K562 (cell line): ENCODE results near the gene SMARCA4. TPM values are rescaled to one million over a fixed set of nuclear protein-coding genes. Genes with fewer than 3 reads are reported as not detected.

Source experiments
- EGR1 ChIP-seq: fragments of 450-650 bp; conservative IDR thresholded peaks from 2 replicates; pipeline ENCODE4 v1.6.1; 2017; ENCODE audit warnings: mild to moderate bottlenecking
- EP400 ChIP-seq: fragments of 450-650 bp; IDR thresholded peaks from 2 replicates; pipeline ENCODE4 v1.6.1; 2017; ENCODE audit warnings: antibody characterized with exemption, mild to moderate bottlenecking, moderate library complexity
- MCM7 ChIP-seq, 2 experiments: fragments of 450-650 bp; IDR thresholded peaks; 2 replicates each; pipeline ENCODE4 v1.6.1; 2016 to 2018
- MED1 ChIP-seq: sonication (generic); formaldehyde crosslinking; IDR thresholded peaks from 2 replicates; pipeline ENCODE4 v1.8.1; 2023; ENCODE audit warnings: missing genetic modification reagents, borderline replicate concordance
- NCOA6 ChIP-seq: fragments of 450-650 bp; IDR thresholded peaks from 2 replicates; pipeline ENCODE4 v1.6.1; 2017; ENCODE audit warnings: mild to moderate bottlenecking
- NR2F6 ChIP-seq: fragments of 450-650 bp; formaldehyde crosslinking; IDR thresholded peaks from 2 replicates; pipeline ENCODE4 v1.4.0; 2020; ENCODE audit warnings: mild to moderate bottlenecking
- RBM14 ChIP-seq: fragments of 200-400 bp; formaldehyde crosslinking; IDR thresholded peaks from 2 replicates; pipeline ENCODE4 v1.6.1; 2018; ENCODE audit warnings: low read depth, mild to moderate bottlenecking, low read length, moderate library complexity, borderline replicate concordance; ENCODE audit not compliant: insufficient read depth
- RBM17 ChIP-seq: fragments of 200-400 bp; formaldehyde crosslinking; IDR thresholded peaks from 2 replicates; pipeline ENCODE4 v1.6.1; 2017; ENCODE audit warnings: low read depth, mild to moderate bottlenecking, low read length, borderline replicate concordance
- SAP30 ChIP-seq: fragments of 200-600 bp; sonication (generic); IDR thresholded peaks from 2 replicates; pipeline ENCODE4 v1.6.1; 2012; ENCODE audit warnings: borderline replicate concordance, low read depth, mild to moderate bottlenecking, moderate library complexity, low read length, control low read depth, inconsistent platforms; ENCODE audit not compliant: insufficient read depth, poor library complexity, severe bottlenecking
- SFPQ ChIP-seq: fragments of 200-400 bp; formaldehyde crosslinking; IDR thresholded peaks from 2 replicates; pipeline ENCODE4 v1.6.1; 2017; ENCODE audit warnings: mild to moderate bottlenecking, low read depth, low read length, moderate library complexity
- SUPT5H ChIP-seq: fragments of 450-650 bp; IDR thresholded peaks from 2 replicates; pipeline ENCODE4 v1.6.1; 2016
- THAP7 ChIP-seq: fragments of 250-450 bp; sonication (Bioruptor Pico); IDR thresholded peaks from 2 replicates; pipeline ENCODE4 v1.5.0; 2021
- ZBTB11 ChIP-seq, 3 experiments: fragments of 200-800 bp in 1 of 3; fragments of 250-450 bp in 1 of 3; fragments of 450-650 bp in 1 of 3; sonication (Bioruptor Pico) in 1 of 3; sonication (Bioruptor generic) in 1 of 3; formaldehyde crosslinking in 1 of 3; IDR thresholded peaks; 2 replicates each; pipeline versions ENCODE4 v1.6.1 to v1.8.0; 2016 to 2022; ENCODE audit warnings: mild to moderate bottlenecking in 2 of 3, missing genetic modification characterization in 2 of 3, missing compliant biosample characterization in 1 of 3, moderate library complexity in 1 of 3
- ZNF3 ChIP-seq: fragments of 250-450 bp; sonication (Bioruptor Pico); IDR thresholded peaks from 2 replicates; pipeline ENCODE4 v1.5.0; 2021; ENCODE audit warnings: mild to moderate bottlenecking, moderate library complexity
- polyA plus RNA-seq, 8 experiments: library from polyadenylated mRNA; depleted of rRNA in 4 of 8; stranded (reverse) in 5 of 8; unstranded in 3 of 8; fragments of >200 nt; fragmentation: Nextera tagmentation in 2 of 8; fragmentation: Illumina TruSeq in 1 of 8; extraction: Ambion mirVana in 2 of 8; extraction: Trizol in 1 of 8; gene quantifications; 2 replicates each; pipeline versions ENCODE4 v1.2.1 to v1.2.3, GENCODE V29; 2011 to 2014; ENCODE audit warnings: inconsistent platforms in 1 of 8, missing spikeins in 1 of 8
- total RNA-seq, 7 experiments: library from RNA; depleted of rRNA in 6 of 7; stranded (reverse); fragments of >200 nt in 6 of 7; fragmentation: Illumina TruSeq in 2 of 7; extraction: Trizol in 2 of 7; gene quantifications; 2 replicates each; pipeline versions ENCODE4 v1.2.1 to v1.2.3, GENCODE V29; 2011 to 2021; ENCODE audit warnings: low replicate concordance in 1 of 7
- TF ChIP-seq, protein P1 (sequence below): fragments of 450-650 bp; formaldehyde crosslinking; IDR thresholded peaks from 2 replicates; pipeline ENCODE4 v1.4.0; 2020; ENCODE audit warnings: mild to moderate bottlenecking, mixed read lengths
- TF ChIP-seq, protein P2 (sequence below): fragments of 150-350 bp; conservative IDR thresholded peaks from 2 replicates; pipeline ENCODE4 v1.6.1; 2014; ENCODE audit warnings: low read length

SMARCA4 gene
- total and polyA plus RNA-seq, 9 of the 15 experiments (the other 6 are each of a cell fraction or from before 2014, with no cell fraction given), result 19.3 to 207 (median 52.1) TPM

DNA sequence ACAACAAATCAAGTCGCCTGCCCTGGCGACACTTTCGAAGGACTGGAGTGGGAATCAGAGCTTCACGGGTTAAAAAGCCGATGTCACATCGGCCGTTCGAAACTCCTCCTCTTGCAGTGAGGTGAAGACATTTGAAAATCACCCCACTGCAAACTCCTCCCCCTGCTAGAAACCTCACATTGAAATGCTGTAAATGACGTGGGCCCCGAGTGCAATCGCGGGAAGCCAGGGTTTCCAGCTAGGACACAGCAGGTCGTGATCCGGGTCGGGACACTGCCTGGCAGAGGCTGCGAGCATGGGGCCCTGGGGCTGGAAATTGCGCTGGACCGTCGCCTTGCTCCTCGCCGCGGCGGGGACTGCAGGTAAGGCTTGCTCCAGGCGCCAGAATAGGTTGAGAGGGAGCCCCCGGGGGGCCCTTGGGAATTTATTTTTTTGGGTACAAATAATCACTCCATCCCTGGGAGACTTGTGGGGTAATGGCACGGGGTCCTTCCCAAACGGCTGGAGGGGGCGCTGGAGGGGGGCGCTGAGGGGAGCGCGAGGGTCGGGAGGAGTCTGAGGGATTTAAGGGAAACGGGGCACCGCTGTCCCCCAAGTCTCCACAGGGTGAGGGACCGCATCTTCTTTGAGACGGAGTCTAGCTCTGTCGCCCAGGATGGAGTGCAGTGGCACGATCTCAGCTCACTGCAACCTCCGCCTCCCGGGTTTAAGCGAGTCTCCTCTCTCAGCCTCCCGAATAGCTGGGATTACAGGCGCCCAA lies 128.6 kb downstream of the SMARCA4 start, which contains the start of gene LDLR (continued):
- TF ChIP-seq SFPQ (no peak), EP400 (peak; percentile 69), EGR1 (no peak), SUPT5H (peak; percentile 97), THAP7 (no peak), MCM7 (IDR thresholded peaks at IDR 0.05) (no peak), NCOA6 (no peak), RBM17 (no peak), MED1 (CRISPR knock-in tag) (no peak), SAP30 (no peak), ZBTB11 (CRISPR knock-in tag; IDR thresholded peaks at IDR 0.05) (peak in 1 of 3 experiments; percentile 64; a peak in 1 of 6 replicates), NR2F6 (CRISPR knock-in tag) (no peak), ZNF3 (CRISPR knock-in tag) (no peak), RBM14 (no peak)
- TF ChIP-seq, protein P1, sequence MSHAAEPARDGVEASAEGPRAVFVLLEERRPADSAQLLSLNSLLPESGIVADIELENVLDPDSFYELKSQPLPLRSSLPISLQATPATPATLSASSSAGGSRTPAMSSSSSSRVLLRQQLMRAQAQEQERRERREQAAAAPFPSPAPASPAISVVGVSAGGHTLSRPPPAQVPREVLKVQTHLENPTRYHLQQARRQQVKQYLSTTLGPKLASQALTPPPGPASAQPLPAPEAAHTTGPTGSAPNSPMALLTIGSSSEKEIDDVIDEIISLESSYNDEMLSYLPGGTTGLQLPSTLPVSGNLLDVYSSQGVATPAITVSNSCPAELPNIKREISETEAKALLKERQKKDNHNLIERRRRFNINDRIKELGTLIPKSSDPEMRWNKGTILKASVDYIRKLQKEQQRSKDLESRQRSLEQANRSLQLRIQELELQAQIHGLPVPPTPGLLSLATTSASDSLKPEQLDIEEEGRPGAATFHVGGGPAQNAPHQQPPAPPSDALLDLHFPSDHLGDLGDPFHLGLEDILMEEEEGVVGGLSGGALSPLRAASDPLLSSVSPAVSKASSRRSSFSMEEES (CRISPR knock-in tag), result no peak
- TF ChIP-seq, protein P2, sequence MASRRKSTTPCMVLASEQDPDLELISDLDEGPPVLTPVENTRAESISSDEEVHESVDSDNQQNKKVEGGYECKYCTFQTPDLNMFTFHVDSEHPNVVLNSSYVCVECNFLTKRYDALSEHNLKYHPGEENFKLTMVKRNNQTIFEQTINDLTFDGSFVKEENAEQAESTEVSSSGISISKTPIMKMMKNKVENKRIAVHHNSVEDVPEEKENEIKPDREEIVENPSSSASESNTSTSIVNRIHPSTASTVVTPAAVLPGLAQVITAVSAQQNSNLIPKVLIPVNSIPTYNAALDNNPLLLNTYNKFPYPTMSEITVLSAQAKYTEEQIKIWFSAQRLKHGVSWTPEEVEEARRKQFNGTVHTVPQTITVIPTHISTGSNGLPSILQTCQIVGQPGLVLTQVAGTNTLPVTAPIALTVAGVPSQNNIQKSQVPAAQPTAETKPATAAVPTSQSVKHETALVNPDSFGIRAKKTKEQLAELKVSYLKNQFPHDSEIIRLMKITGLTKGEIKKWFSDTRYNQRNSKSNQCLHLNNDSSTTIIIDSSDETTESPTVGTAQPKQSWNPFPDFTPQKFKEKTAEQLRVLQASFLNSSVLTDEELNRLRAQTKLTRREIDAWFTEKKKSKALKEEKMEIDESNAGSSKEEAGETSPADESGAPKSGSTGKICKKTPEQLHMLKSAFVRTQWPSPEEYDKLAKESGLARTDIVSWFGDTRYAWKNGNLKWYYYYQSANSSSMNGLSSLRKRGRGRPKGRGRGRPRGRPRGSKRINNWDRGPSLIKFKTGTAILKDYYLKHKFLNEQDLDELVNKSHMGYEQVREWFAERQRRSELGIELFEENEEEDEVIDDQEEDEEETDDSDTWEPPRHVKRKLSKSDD, result 0 out of 2 replicates have a peak, but pooled peaks have one; percentile 45
